Inflammatory macrophage (primary cell): ENCODE results near the gene PANK1.
"Not testable (repeated sequence)": the region's sequence is repeated elsewhere in the genome, so short reads cannot be mapped to it uniquely, and the experiment has no call there.

Experiments
- DNase-seq, 2 donors: peaks; one replicate each; pipeline ENCODE4 v3.0.0-alpha.2; 2020 to 2022

PANK1 gene

DNA sequence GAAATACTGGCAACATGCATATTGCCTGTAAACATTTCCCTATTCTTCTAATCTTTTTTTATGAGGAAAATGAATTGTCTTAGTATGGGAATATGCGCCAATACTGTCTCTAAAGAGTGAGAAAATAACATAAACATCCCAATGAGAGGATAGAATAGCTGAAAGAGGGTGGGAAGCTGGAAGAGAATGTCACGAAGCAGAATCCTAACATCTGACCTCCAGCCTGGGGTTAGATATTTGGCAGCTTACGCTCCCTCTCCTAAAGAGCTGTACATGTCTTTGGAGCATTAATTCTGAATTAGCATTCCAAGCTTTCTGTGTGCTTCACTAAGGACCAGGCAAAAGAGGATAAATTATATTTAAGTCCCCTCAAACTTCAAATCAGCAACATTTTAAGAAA, 78.0 kb downstream of the PANK1 start:
- DNase-seq = no peak

- DNase-seq = no peak
Observed at GRCh38 chr10:89566095-89566950, 78.7 kb downstream of the PANK1 start.

DNA sequence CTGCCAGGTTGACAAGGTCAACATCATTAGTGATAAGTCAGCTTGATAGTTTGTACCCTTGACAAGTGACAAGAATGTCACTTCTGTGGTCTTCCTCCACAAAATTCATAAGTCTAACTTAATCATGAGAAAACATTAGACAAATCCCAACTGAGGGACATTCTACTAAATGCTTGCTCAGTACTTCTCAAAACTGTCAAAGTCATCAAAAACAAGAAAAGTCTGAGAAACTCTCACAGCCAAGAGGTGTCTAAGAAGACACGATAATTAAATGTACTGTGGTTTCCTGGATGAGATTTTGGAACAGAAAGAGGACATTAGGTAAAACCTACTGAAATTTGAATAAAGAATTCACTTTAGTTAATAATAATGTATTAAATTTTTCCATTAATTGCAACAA, 79.9 kb downstream of the PANK1 start:
- DNase-seq = no peak

DNA sequence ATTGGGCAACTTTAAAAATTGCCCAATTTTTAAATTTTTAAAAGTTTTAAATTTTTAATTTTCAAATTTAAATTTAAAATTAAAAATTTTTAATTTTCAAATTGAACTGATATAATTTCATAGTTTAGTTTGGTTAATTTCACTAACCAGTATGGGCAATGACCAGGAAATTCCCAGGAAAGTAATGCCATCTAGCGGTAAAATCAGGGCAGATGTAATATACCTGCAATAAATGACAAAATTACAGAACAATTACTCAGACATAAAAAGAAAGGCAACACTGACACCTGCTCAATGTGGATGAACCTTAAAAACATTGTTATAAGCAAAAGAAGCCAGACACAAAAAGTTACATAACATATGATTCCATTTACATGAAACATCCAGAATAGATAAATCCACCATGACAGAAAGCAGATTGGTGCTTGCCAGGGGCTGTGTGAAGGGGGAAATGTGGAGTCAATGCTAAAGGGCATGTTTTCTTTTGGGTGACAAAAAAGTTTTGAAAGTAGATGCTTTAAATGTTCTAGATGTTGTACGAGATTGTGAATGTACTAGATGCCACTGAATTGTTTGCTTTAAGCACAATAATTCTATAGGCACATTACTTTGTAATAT, 81.1 kb downstream of the PANK1 start:
- peak; percentile 40 to 54 for DNase-seq

GRCh38 chr10:89563311-89563710, 81.7 kb downstream of the PANK1 start:
- DNase-seq = no peak

GRCh38 chr10:89556600-89556999, 88.4 kb downstream of the PANK1 start:
- no peak for DNase-seq

DNA sequence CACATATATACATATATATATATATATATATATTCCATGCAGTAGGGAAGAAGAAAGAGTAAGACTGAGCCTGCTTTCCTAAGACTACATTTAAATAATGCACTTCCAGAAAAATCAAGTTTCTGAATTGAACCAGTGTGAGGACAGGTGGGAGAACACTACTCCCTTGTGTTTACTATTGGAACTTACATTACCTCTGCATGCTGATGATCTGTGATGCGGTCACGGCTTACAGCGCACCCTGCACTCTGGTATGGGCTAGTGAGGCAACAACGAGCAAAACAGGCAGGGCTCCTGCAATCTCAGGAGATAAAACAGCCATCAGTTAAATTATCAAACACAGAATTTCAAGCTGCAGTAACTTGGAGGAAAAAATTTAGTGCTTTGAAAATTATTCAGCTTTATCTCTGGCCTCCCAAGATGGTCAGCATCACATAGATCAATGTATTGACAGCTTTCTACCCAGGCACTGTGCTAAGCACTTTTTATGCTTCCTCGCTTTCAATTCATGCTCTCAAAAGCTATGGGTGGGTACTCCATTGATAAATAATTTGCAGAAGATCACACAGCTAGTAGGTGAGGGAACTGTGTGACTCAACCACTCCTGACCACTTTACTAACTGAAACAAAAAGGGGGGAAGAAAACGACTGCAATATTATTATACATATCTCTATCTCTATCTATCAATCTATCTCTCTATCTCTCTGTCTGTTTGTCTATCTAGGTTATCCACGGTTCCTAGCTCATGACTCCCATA, 89.2 kb downstream of the PANK1 start:
- DNase-seq = no peak

- DNase-seq = no peak
Observed at GRCh38 chr10:89554433-89554832, 90.6 kb downstream of the PANK1 start.

GRCh38 chr10:89553064-89553734, 91.8 kb downstream of the PANK1 start:
- no peak for DNase-seq

GRCh38 chr10:89552213-89552612, 92.8 kb downstream of the PANK1 start:
- no peak for DNase-seq

DNA sequence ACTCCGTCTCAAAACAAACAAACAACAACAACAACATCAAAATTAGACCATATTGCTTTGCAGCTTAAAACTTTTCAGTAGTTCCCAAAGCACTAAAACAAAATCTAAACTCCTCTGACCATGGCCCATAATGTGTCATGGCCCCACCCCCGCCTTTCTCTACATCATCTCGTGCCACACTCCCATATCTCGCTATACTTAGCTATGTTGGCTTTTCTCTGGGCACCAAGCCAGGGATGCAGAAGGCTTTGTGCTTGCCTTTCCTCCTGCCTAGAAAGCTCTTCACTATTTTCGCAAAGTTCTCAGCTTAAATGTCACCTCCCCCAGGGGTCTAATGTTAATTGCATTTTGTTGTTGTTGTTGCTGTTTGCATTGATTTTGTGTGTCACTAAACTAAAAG, 94.5 kb downstream of the PANK1 start:
- DNase-seq = no peak

DNA sequence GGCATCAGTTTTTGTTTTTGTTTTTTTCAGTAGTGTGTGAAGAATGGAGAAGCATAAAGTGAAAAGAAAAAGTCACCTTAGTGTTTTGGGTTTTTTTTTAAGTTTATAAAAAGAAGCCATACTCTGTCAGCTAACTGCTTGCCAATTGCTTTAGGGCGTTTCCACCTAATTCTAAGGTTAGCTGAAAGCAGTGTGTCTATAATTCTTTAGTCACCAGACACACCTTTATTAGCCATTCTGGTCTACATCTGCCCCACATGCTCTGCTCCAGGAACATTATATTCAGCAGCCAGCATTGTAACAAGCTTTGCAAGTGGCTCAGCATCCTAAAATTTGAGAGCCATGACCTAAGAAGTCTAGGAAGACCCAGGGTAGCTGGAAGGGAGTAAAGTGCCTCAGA, 95.5 kb downstream of the PANK1 start:
- DNase-seq = no peak

- peak; percentile 27 to 70 for DNase-seq
Observed at GRCh38 chr10:89548673-89549072, 96.4 kb downstream of the PANK1 start.

GRCh38 chr10:89547853-89548513, 97.1 kb downstream of the PANK1 start:
- DNase-seq = no peak

GRCh38 chr10:89546651-89547050, 98.4 kb downstream of the PANK1 start:
- DNase-seq = not testable (repeated sequence)

DNA sequence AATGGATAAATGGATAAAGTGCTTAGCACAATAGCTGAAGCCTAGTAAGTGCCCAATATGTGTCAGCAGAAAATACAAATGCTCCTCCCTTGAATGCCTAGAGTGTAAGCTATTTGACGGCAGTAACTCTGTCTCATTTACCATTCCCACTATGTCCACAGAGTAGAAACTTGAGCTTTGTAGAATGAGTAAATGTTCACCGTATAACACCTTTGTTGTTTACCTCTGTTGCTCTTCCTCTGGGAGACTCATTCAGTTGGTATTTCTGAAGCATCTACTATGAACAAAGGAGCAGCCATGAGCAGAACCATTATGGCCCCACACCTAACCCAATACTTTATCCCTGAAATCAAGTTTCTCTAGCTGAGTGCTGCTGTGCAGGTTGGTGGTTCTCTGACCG, 101.2 kb downstream of the PANK1 start:
- DNase-seq = no peak

DNA sequence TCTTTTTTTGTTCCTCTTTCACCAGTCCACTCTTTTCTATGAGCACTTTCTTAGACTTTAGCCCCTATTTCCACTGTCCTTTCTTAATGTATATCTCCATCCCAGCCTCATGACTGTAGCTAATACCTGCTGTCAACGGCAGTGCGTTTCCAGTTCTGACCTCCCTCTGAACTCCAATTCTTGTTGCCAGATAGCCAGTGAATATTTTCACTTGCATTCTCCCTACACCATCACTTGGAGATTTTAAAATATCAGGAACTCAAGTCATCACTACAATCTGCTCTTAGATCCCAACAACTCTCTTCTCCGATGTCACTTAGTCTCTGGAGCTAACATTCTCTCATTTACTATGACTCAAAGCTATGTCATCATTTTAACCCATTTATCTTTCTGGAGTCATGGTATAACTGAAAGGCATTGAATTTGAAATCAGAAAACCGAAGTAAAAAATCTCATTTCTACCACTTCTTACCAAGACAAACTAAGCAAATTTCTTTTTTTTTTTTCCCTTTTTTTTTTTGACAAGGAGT, 104.6 kb downstream of the PANK1 start:
- DNase-seq = no peak

DNA sequence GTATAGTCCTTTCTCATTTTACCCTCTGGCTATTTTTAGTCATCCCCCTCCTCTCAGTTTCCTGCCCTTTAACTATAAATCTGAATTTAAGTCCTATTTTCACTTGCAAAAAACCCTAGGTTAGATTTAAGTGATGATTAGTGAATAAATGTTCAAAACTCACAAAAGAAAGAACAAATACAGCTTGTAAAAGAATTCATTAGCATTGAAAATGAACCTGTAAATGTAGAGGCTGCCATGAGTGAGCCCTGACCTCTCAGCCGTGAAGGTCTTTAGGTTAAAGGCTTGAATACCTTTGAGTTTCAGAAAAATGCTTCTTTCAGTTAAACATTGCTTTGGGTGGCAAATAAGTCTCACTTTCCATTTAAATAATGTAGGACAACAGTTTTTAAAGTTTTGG, 107.7 kb downstream of the PANK1 start:
- no peak for DNase-seq

DNA sequence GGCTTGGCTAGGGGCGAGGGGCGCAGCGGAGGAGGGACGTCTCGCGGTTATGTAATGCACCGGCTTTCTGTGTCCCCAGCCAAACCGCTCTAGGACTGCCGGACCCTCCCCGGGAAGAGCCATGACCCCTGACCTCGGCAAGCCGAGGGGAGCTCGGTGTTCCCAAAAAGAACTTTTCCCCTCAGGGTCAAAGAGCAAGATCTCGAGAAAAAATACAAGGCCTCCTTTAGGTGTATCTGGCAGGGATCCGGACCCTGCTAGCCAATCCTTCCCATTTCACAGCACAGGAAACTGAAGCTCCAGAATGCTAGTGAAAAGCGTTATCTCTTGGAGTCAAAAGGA, 109.1 kb downstream of the PANK1 start:
- DNase-seq = no peak

- DNase-seq = no peak
Observed at GRCh38 chr10:89535171-89536012, 109.7 kb downstream of the PANK1 start, which contains the start of gene SLC16A12. SLC16A12 (minus strand) TSS chr10:89535594; CDS start chr10:89462578, 73,016 bp downstream.

DNA sequence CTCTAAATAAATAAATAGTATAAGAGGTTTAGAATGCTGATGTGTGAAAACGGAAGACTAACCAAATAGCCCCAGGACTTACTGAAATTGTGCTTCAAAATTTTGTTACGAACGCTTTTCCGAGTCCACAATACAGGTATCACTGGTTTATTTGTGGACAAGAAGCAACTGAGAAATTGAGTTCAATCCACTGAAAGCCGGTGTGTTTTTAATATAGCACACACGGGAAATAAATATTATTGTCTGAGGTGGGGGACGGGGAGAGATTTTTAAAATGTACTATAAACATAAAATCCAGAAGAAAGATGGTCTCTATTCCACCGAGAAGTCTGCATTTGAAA, 110.2 kb downstream of the PANK1 start:
- no peak for DNase-seq
